Endothelial cell of umbilical vein (primary cell): Measurements from ENCODE around the gene MRPS30. TPM values are rescaled to one million over a fixed set of nuclear protein-coding genes. Genes with fewer than 3 reads are reported as not detected.

Experiments used
- BruUV-seq: library from RNA; stranded (reverse); fragments of 400-500 nt; replicated peaks from 2 replicates; lab custom pipeline; 2021; lab: Mats Ljungman, UMichigan
- CTCF ChIA-PET: fragments of 300-600, 350-600 bp; sonication (Branson Sonifier 250); formaldehyde crosslinking; loops from one replicate; lab custom pipeline; 2021; ENCODE audit warnings: antibody characterized with exemption, inconsistent platforms; lab: Charles Lee
- POLR2A ChIA-PET: fragments of 300-600, 350-600 bp; sonication (Branson Sonifier 250); formaldehyde crosslinking; loops from one replicate; lab custom pipeline; 2021; ENCODE audit warnings: antibody characterized with exemption, inconsistent platforms; lab: Charles Lee
- DNase-seq: peaks from one replicate; pipeline ENCODE4 v3.0.0-alpha.2; 2011; ENCODE audit warnings: low read depth, low spot score
- FAIRE-seq: peaks from 2 replicates; lab custom pipeline; 2011; peaks lifted over from hg19 to GRCh38; lab: Jason Lieb, UNC
- H2AFZ ChIP-seq: 2 replicates; pipeline ENCODE4 v1.6.0; 2012; ENCODE audit warnings: low read depth, low read length, control low read depth, inconsistent platforms
- H3K27ac ChIP-seq: 2 replicates; pipeline ENCODE4 v1.5.1; 2011; ENCODE audit warnings: low read depth, mild to moderate bottlenecking, control low read depth, low read length, moderate library complexity; ENCODE audit not compliant: insufficient read depth
- H3K27me3 ChIP-seq, 2 experiments: 2 replicates each; pipeline versions ENCODE4 v1.6.0 to v1.6.1; 2011; ENCODE audit warnings: low read length in 2 of 2, mixed read lengths in 1 of 2; ENCODE audit not compliant: control insufficient read depth in 2 of 2, insufficient read depth in 2 of 2
- H3K36me3 ChIP-seq, 2 experiments: 2 replicates in 1 of 2; 3 replicates in 1 of 2; pipeline ENCODE4 v1.5.1; 2011; ENCODE audit warnings: low read length in 2 of 2, mild to moderate bottlenecking in 1 of 2, moderate library complexity in 1 of 2; ENCODE audit not compliant: control insufficient read depth in 2 of 2, insufficient read depth in 2 of 2; ENCODE audit errors: extremely low read depth in 1 of 2
- H3K4me1 ChIP-seq: 3 replicates; pipeline ENCODE4 v1.5.1; 2011; ENCODE audit warnings: mild to moderate bottlenecking, low read length; ENCODE audit not compliant: control insufficient read depth, insufficient read depth; ENCODE audit errors: extremely low read depth
- H3K4me2 ChIP-seq: 2 replicates; pipeline ENCODE4 v1.6.1; 2011; ENCODE audit warnings: low read length, control low read depth, mixed read lengths; ENCODE audit not compliant: insufficient read depth
- H3K4me3 ChIP-seq, 3 experiments: fragments of 200-600 bp in 1 of 3; sonication (generic), shearing (Covaris generic) in 1 of 3; replicated peaks in 1 of 3; 2 replicates each; pipeline ENCODE4 v1.5.1; 2011 to 2016; ENCODE audit warnings: control low read depth in 3 of 3, low read length in 3 of 3, mild to moderate bottlenecking in 2 of 3, inconsistent platforms in 1 of 3, low read depth in 1 of 3, moderate library complexity in 1 of 3; ENCODE audit not compliant: insufficient read depth in 1 of 3
- H3K79me2 ChIP-seq: 2 replicates; pipeline ENCODE4 v1.6.0; 2012; ENCODE audit warnings: low read length, inconsistent platforms; ENCODE audit not compliant: control insufficient read depth, insufficient read depth
- H3K9ac ChIP-seq: replicated peaks from 2 replicates; pipeline ENCODE3; 2011; ENCODE audit warnings: low read length, control low read depth; ENCODE audit not compliant: insufficient read depth; ENCODE audit errors: extremely low read depth
- H3K9me1 ChIP-seq: replicated peaks from 3 replicates; pipeline ENCODE4 v1.6.0; 2011; ENCODE audit warnings: mild to moderate bottlenecking, low read length; ENCODE audit not compliant: control insufficient read depth, insufficient read depth; ENCODE audit errors: extremely low read depth
- H3K9me3 ChIP-seq: replicated peaks from 2 replicates; pipeline ENCODE4 v1.5.1; 2012; ENCODE audit warnings: low read length, inconsistent platforms; ENCODE audit not compliant: control insufficient read depth, insufficient read depth
- H4K20me1 ChIP-seq: replicated peaks from 2 replicates; pipeline ENCODE3; 2011; ENCODE audit warnings: mild to moderate bottlenecking, low read length; ENCODE audit not compliant: control insufficient read depth, insufficient read depth; ENCODE audit errors: extremely low read depth
- EZH2 ChIP-seq: IDR thresholded peaks from 2 replicates; pipeline ENCODE4 v1.6.1; 2012; ENCODE audit warnings: borderline replicate concordance, low read depth, mild to moderate bottlenecking, moderate library complexity, low read length, inconsistent platforms; ENCODE audit not compliant: severe bottlenecking
- FOS ChIP-seq: IDR thresholded peaks from 2 replicates; pipeline ENCODE4 v1.6.1; 2011; ENCODE audit warnings: mild to moderate bottlenecking, low read length, moderate library complexity, borderline replicate concordance; ENCODE audit not compliant: insufficient read depth
- GATA2 ChIP-seq: IDR thresholded peaks from 2 replicates; pipeline ENCODE4 v1.7.0; 2011; ENCODE audit warnings: low read depth, mild to moderate bottlenecking, moderate library complexity, mixed read lengths, low read length; ENCODE audit not compliant: insufficient read length, insufficient read depth
- JUN ChIP-seq: IDR thresholded peaks from 2 replicates; pipeline ENCODE4 v1.6.1; 2011; ENCODE audit warnings: borderline replicate concordance, low read depth; ENCODE audit not compliant: insufficient read length, insufficient read depth
- MYC ChIP-seq: IDR thresholded peaks from one replicate; pipeline ENCODE4 v1.6.1; 2011; ENCODE audit warnings: mild to moderate bottlenecking, low read depth, low read length
- POLR2A ChIP-seq: IDR thresholded peaks from 2 replicates; pipeline ENCODE4 v1.6.1; 2012; ENCODE audit warnings: low read depth, mild to moderate bottlenecking, control low read depth, low read length
- POLR2AphosphoS5 ChIP-seq: IDR thresholded peaks from 2 replicates; pipeline ENCODE4 v1.6.1; 2012; ENCODE audit warnings: low read depth, mild to moderate bottlenecking, control low read depth, low read length, moderate library complexity; ENCODE audit not compliant: insufficient read depth
- dilution Hi-C: fragments of 300-500 bp; cut with MboI; formaldehyde crosslinking; loops from one replicate; pipeline ENCODE4 v1.15.0; 2019; ENCODE audit warnings: low sequenced_read_pairs; ENCODE audit not compliant: extremely low pct_ligation_motif_present
- intact Hi-C: fragments of 100-400 bp; cut with micrococcal nuclease; formaldehyde crosslinking; loops from one replicate; pipeline ENCODE4 v1.10.0; 2022
- polyA plus RNA-seq, 4 experiments: library from polyadenylated mRNA; depleted of rRNA in 3 of 4; stranded (reverse) in 3 of 4; unstranded in 1 of 4; fragments of >200 nt; gene quantifications; 2 replicates each; pipeline versions ENCODE4 v1.2.1 to v1.2.3, GENCODE V29; 2011 to 2012; ENCODE audit warnings: missing spikeins in 1 of 4
- total RNA-seq: library from RNA; stranded (reverse); gene quantifications from 2 replicates; pipeline ENCODE4 v1.2.3, GENCODE V29; 2021
- TF ChIP-seq, protein P1 (sequence below), 2 donors: IDR thresholded peaks; 1 replicate in 1 of 2; 2 replicates in 1 of 2; pipeline ENCODE4 v1.5.1; 2011; ENCODE audit warnings: low read length in 2 of 2, mild to moderate bottlenecking in 2 of 2, moderate library complexity in 2 of 2, control low read depth in 1 of 2, inconsistent platforms in 1 of 2, low read depth in 1 of 2; ENCODE audit not compliant: insufficient read depth in 1 of 2; ENCODE audit errors: extremely low read depth in 1 of 2
- TF ChIP-seq, protein P2 (sequence below): IDR thresholded peaks from 2 replicates; pipeline ENCODE4 v1.6.1; 2011; ENCODE audit not compliant: insufficient read depth, insufficient read length

Gene MRPS30
- total and polyA plus RNA-seq, 2 donors (not counting 3 experiments of a cell fraction or from before 2014, with no cell fraction given), result 33.8 to 34.6 TPM

DNA sequence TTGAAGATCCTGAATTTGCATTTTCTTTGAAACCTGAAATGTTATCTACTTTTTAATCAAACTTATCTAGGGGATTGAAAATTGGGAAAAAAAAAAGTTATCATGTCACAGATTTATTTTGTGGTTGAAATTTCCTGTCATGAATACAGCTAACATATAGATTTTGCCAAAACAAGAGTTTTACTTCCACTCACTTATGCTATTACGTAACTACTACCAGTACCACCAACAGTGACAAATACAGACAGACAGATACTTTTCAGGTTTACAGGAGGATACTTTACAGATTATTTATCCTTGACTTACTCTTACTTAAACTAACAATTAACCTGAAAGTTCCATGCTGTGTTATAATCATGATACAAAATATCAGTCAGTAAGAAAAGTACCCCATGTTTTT lies 6.8 kb upstream of the MRPS30 start:
- no TSS peak for BruUV-seq
- TF ChIP-seq, protein P1, sequence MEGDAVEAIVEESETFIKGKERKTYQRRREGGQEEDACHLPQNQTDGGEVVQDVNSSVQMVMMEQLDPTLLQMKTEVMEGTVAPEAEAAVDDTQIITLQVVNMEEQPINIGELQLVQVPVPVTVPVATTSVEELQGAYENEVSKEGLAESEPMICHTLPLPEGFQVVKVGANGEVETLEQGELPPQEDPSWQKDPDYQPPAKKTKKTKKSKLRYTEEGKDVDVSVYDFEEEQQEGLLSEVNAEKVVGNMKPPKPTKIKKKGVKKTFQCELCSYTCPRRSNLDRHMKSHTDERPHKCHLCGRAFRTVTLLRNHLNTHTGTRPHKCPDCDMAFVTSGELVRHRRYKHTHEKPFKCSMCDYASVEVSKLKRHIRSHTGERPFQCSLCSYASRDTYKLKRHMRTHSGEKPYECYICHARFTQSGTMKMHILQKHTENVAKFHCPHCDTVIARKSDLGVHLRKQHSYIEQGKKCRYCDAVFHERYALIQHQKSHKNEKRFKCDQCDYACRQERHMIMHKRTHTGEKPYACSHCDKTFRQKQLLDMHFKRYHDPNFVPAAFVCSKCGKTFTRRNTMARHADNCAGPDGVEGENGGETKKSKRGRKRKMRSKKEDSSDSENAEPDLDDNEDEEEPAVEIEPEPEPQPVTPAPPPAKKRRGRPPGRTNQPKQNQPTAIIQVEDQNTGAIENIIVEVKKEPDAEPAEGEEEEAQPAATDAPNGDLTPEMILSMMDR (IDR thresholded peaks at IDR 0.05; ENCODE audit: extremely low read depth in 1 of 2, insufficient read depth in 1 of 2, low read depth in 1 of 2, low read length in 2 of 2), result no peak
- no peak for TF ChIP-seq MYC
- TF ChIP-seq POLR2AphosphoS5, result no peak
- no peak for TF ChIP-seq JUN
- TF ChIP-seq POLR2A, result no peak
- no peak for TF ChIP-seq EZH2
- ChIA-PET CTCF (interaction anchor here (1.0 to 1.3 kb wide), 2 partner anchors 8 to 38 kb away, joined by 3 read pairs; no protein-coding TSS in a partner anchor), POLR2A (no interaction called here)
- H3K79me2 ChIP-seq, result no peaks in the 10 kb centered on the region
- H3K9me3 ChIP-seq, result no peaks in the 10 kb centered on the region
- FAIRE-seq (no peak), DNase-seq (no peak)
- H4K20me1 ChIP-seq, result no peaks in the 10 kb centered on the region
- no peak overlapping the region for H3K4me3 ChIP-seq
- no peaks in the 10 kb centered on the region for H3K4me1 ChIP-seq
- dilution Hi-C loops (no loop called here), intact Hi-C loops (no loop called here)
- no peaks in the 10 kb centered on the region for H3K9me1 ChIP-seq
- no peaks in the 10 kb centered on the region for H3K36me3 ChIP-seq
- no peak overlapping the region for H3K9ac ChIP-seq
- H3K27ac ChIP-seq, result no peak overlapping the region
- no peak overlapping the region for H3K4me2 ChIP-seq
- no peaks in the 10 kb centered on the region for H3K27me3 ChIP-seq
- no peak overlapping the region for H2AFZ ChIP-seq

DNA sequence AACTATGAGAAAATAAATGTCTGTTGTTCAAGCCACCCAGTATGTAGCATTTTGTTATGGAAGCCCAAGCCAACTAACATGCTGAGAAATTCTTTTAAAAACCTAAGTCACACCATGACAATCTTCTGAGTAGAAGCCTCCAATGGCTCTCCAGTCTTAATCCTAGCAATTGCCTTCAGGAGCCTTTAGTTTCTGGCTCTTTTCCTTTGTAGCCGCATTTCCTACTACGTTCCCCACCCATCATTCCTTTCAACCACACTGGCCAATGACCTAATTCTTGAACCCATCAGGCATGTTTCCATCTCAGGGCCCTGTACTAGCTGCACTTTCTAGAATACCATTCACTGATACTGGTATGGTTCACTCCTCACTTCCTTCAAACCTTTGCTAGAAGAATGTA lies 2.1 kb upstream of the MRPS30 start:
- no peaks in the 10 kb centered on the region for H3K36me3 ChIP-seq
- TF ChIP-seq JUN (no peak), EZH2 (no peak), POLR2AphosphoS5 (no peak), FOS (no peak), MYC (no peak), GATA2 (no peak), POLR2A (no peak)
- TF ChIP-seq, protein P2, sequence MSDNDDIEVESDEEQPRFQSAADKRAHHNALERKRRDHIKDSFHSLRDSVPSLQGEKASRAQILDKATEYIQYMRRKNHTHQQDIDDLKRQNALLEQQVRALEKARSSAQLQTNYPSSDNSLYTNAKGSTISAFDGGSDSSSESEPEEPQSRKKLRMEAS, result no peak
- TF ChIP-seq, protein P1 (IDR thresholded peaks at IDR 0.05; ENCODE audit: extremely low read depth in 1 of 2, insufficient read depth in 1 of 2, low read depth in 1 of 2, low read length in 2 of 2), result no peak
- POLR2A ChIA-PET, result no interaction called here
- no peak overlapping the region for H3K4me3 ChIP-seq
- BruUV-seq, result no TSS peak
- no peak overlapping the region for H2AFZ ChIP-seq
- H3K27me3 ChIP-seq, result no peaks in the 10 kb centered on the region
- CTCF ChIA-PET, result no interaction called here
- H3K9me1 ChIP-seq, result no peaks in the 10 kb centered on the region
- no peaks in the 10 kb centered on the region for H3K9me3 ChIP-seq
- H3K27ac ChIP-seq, result no peak overlapping the region
- FAIRE-seq (no peak), DNase-seq (no peak)
- intact Hi-C loops, result no loop called here
- H4K20me1 ChIP-seq, result no peaks in the 10 kb centered on the region
- H3K9ac ChIP-seq, result no peak overlapping the region
- H3K79me2 ChIP-seq, result peaks cover 27% of the 10 kb centered on the region
- dilution Hi-C loops, result no loop called here
- peaks cover 8% of the 10 kb centered on the region for H3K4me1 ChIP-seq
- no peak overlapping the region for H3K4me2 ChIP-seq
